HCT116 (cell line): Measurements from ENCODE around the gene CTXN1. TPM values are rescaled to one million over a fixed set of nuclear protein-coding genes. Genes with fewer than 3 reads are reported as not detected.

ENCODE experiments used
- ATAC-seq: fragments of 200-7000 bp; cut with Tn5 transposase; 2 replicates; pipeline ENCODE4 v1.9.1; 2020; ENCODE audit warnings: mild to moderate bottlenecking, moderate library complexity
- BruUV-seq: library from RNA; stranded (reverse); fragments of 400-500 nt; replicated peaks from 2 replicates; lab custom pipeline; 2021; lab: Mats Ljungman, UMichigan
- CTCF ChIA-PET: fragments of 300-600 bp; sonication (Branson Sonifier 250); formaldehyde crosslinking; loops from one replicate; lab custom pipeline; 2021; ENCODE audit warnings: antibody characterized with exemption; lab: Charles Lee
- POLR2A ChIA-PET: fragments of 300-600, 350-600 bp; sonication (Branson Sonifier 250); formaldehyde crosslinking; loops from one replicate; lab custom pipeline; 2021; ENCODE audit warnings: antibody characterized with exemption; lab: Charles Lee
- RAD21 ChIA-PET, 2 experiments: fragments of 300-600 bp; sonication (Branson Sonifier 250); formaldehyde crosslinking; loops; one replicate each; lab custom pipeline; 2023; ENCODE audit warnings: low total read pairs in 2 of 2; ENCODE audit not compliant: uncharacterized antibody in 2 of 2, unreplicated experiment in 2 of 2, low non-redundant PET in 1 of 2; lab: Charles Lee
- DNase-seq: peaks from one replicate; pipeline ENCODE4 v3.0.0-alpha.2; 2010; ENCODE audit warnings: low read depth, low spot score
- H2AFZ ChIP-seq: fragments of 200-600 bp; shearing (Covaris generic), sonication (generic); 2 replicates; pipeline ENCODE4 v1.6.1; 2017; ENCODE audit warnings: low read depth, mixed run types, mixed read lengths, antibody characterized with exemption, low read length; ENCODE audit not compliant: poor library complexity, severe bottlenecking
- H3K27ac ChIP-seq: 2 replicates; pipeline ENCODE4 v1.5.1; 2012; ENCODE audit warnings: low read depth, low read length
- H3K27me3 ChIP-seq: fragments of 200-600 bp; sonication (generic); 2 replicates; pipeline ENCODE4 v1.6.1; 2016; ENCODE audit warnings: mixed run types, low read length, mixed read lengths; ENCODE audit not compliant: insufficient read depth
- H3K36me3 ChIP-seq, 2 experiments: fragments of 200-500 bp in 1 of 2; fragments of 200-600 bp in 1 of 2; sonication (Bioruptor generic) in 1 of 2; sonication (generic) in 1 of 2; 2 replicates each; pipeline versions ENCODE4 v1.5.1 to v1.6.1; 2014 to 2016; ENCODE audit warnings: low read length in 2 of 2, inconsistent platforms in 1 of 2, mixed read lengths in 1 of 2, mixed run types in 1 of 2; ENCODE audit not compliant: insufficient read depth in 2 of 2, control insufficient read depth in 1 of 2
- H3K4me1 ChIP-seq, 2 experiments: fragments of 200-600 bp in 1 of 2; sonication (generic) in 1 of 2; 2 replicates each; pipeline versions ENCODE4 v1.5.1 to v1.6.1; 2012 to 2017; ENCODE audit warnings: low read length in 2 of 2, inconsistent platforms in 1 of 2, mild to moderate bottlenecking in 1 of 2, mixed read lengths in 1 of 2, mixed run types in 1 of 2, moderate library complexity in 1 of 2; ENCODE audit not compliant: insufficient read depth in 2 of 2, control insufficient read depth in 1 of 2
- H3K4me2 ChIP-seq: fragments of 200-600 bp; sonication (generic); 2 replicates; pipeline ENCODE4 v1.6.1; 2017; ENCODE audit warnings: mixed run types, low read length, mixed read lengths
- H3K4me3 ChIP-seq, 2 experiments: fragments of 200-600 bp in 1 of 2; sonication (generic) in 1 of 2; replicated peaks in 1 of 2; 2 replicates each; pipeline ENCODE4 v1.5.1; 2011 to 2016; ENCODE audit warnings: low read length in 2 of 2, control low read depth in 1 of 2, low read depth in 1 of 2, mild to moderate bottlenecking in 1 of 2, mixed read lengths in 1 of 2, mixed run types in 1 of 2
- H3K79me2 ChIP-seq: fragments of 200-600 bp; sonication (generic); 2 replicates; pipeline ENCODE4 v1.6.1; 2017; ENCODE audit warnings: mild to moderate bottlenecking, mixed run types, low read length, moderate library complexity, mixed read lengths; ENCODE audit not compliant: insufficient read depth
- H3K9ac ChIP-seq: fragments of 200-600 bp; sonication (generic); 2 replicates; pipeline ENCODE4 v1.6.1; 2016; ENCODE audit warnings: low read length, mixed read lengths
- H3K9me2 ChIP-seq: fragments of 200-600 bp; sonication (generic), shearing (Covaris generic); 2 replicates; pipeline ENCODE4 v1.6.1; 2017; ENCODE audit warnings: mixed run types, mild to moderate bottlenecking, moderate library complexity; ENCODE audit not compliant: insufficient read depth
- H3K9me3 ChIP-seq, 2 experiments: fragments of 200-500 bp in 1 of 2; fragments of 200-600 bp in 1 of 2; sonication (Bioruptor generic) in 1 of 2; sonication (generic) in 1 of 2; 2 replicates each; pipeline ENCODE4 v1.6.1; 2014 to 2017; ENCODE audit warnings: low read length in 2 of 2, mixed read lengths in 2 of 2, inconsistent platforms in 1 of 2, low read depth in 1 of 2, mild to moderate bottlenecking in 1 of 2, mixed run types in 1 of 2, moderate library complexity in 1 of 2; ENCODE audit not compliant: control insufficient read depth in 1 of 2, insufficient read depth in 1 of 2
- H4K20me1 ChIP-seq: fragments of 200-600 bp; sonication (generic), shearing (Covaris generic); 2 replicates; pipeline ENCODE4 v1.6.1; 2017; ENCODE audit warnings: mixed run types, mild to moderate bottlenecking, moderate library complexity; ENCODE audit not compliant: insufficient read depth
- CTCF ChIP-seq, 3 experiments: fragments of 200-600 bp in 1 of 3; sonication (generic) in 1 of 3; IDR thresholded peaks in 2 of 3; conservative IDR thresholded peaks in 1 of 3; 2 replicates each; pipeline ENCODE4 v1.5.1; 2012 to 2017; ENCODE audit warnings: low read depth in 2 of 3, low read length in 2 of 3, antibody characterized with exemption in 1 of 3, borderline replicate concordance in 1 of 3, control low read depth in 1 of 3, mild to moderate bottlenecking in 1 of 3, mixed read lengths in 1 of 3, mixed run types in 1 of 3, moderate library complexity in 1 of 3; ENCODE audit not compliant: insufficient read depth in 1 of 3
- ELF1 ChIP-seq: IDR thresholded peaks from 2 replicates; pipeline ENCODE4 v1.6.1; 2012; ENCODE audit warnings: low read depth, borderline replicate concordance
- EZH2 ChIP-seq: fragments of 200-600 bp; sonication (generic); IDR thresholded peaks from 2 replicates; pipeline ENCODE4 v1.6.1; 2017; ENCODE audit warnings: antibody characterized with exemption, mixed run types
- MAX ChIP-seq: IDR thresholded peaks from 2 replicates; pipeline ENCODE4 v1.6.1; 2012
- POLR2AphosphoS5 ChIP-seq: IDR thresholded peaks from 2 replicates; pipeline ENCODE4 v1.6.1; 2011; ENCODE audit warnings: mild to moderate bottlenecking, low read depth, low read length, moderate library complexity
- TCF7L2 ChIP-seq: IDR thresholded peaks from 2 replicates; pipeline ENCODE4 v1.7.0; 2011; ENCODE audit warnings: borderline replicate concordance, inconsistent platforms; ENCODE audit not compliant: insufficient read depth, insufficient read length; ENCODE audit errors: extremely low read depth
- ZBTB33 ChIP-seq: IDR thresholded peaks from 2 replicates; pipeline ENCODE4 v1.6.1; 2011; ENCODE audit warnings: mild to moderate bottlenecking, low read length, moderate library complexity; ENCODE audit not compliant: insufficient replicate concordance; ENCODE audit errors: extremely low read depth
- ZFX ChIP-seq: fragments of 450-650 bp; IDR thresholded peaks from 2 replicates; pipeline ENCODE4 v1.6.1; 2017
- intact Hi-C: fragments of 100-400 bp; cut with micrococcal nuclease; formaldehyde crosslinking; loops from 2 replicates; pipeline ENCODE4 v1.10.0; 2022
- total RNA-seq: library from RNA; stranded (reverse); gene quantifications from one replicate; pipeline ENCODE4 v1.2.1, GENCODE V29; 2021; ENCODE audit not compliant: unreplicated experiment

CTXN1 gene
- total RNA-seq, 1 experiment from 2014 or later: 56.0 TPM

GRCh38 chr19:7916103-7916954 lies 9.6 kb downstream of the CTXN1 start:
- no peaks in the 10 kb centered on the region for H3K9me2 ChIP-seq
- H3K4me3 ChIP-seq: peak overlapping the region; percentile 66 to 74
- H3K9me3 ChIP-seq: no peaks in the 10 kb centered on the region
- RAD21 ChIA-PET: no interaction called here
- TF ChIP-seq ZFX: peak; percentile 82; the same call in 1 of the 2 replicates
- peak; percentile 29 for TF ChIP-seq TCF7L2
- TF ChIP-seq POLR2AphosphoS5: peak; percentile 6
- no peak for TF ChIP-seq ELF1
- no peak for TF ChIP-seq EZH2
- no peak for TF ChIP-seq ZBTB33
- TF ChIP-seq MAX: peak; percentile 72; the same call in 1 of the 2 replicates
- no peak for TF ChIP-seq CTCF (IDR thresholded peaks at IDR 0.05 in 2 of 3, conservative IDR thresholded peaks at IDR 0.05 in 1 of 3; ENCODE audit: borderline replicate concordance in 1 of 3, insufficient read depth in 1 of 3, low read depth in 2 of 3, low read length in 2 of 3)
- TF ChIP-seq, all 23 proteins: peak for 4
- ATAC-seq (peak; percentile 15), DNase-seq (no peak)
- peaks cover 3 to 6% of the 10 kb centered on the region in 2 experiments; a peak in 3 of 4 replicates for H3K36me3 ChIP-seq
- BruUV-seq: no TSS peak
- intact Hi-C loops: no loop called here
- H3K79me2 ChIP-seq: peaks cover 10% of the 10 kb centered on the region; the same call in 1 of the 2 replicates
- H3K27ac ChIP-seq: peak overlapping the region; percentile 89
- ChIA-PET CTCF (interaction anchor here (1.0 to 1.3 kb wide), 2 partner anchors 13 to 86 kb away, joined by 4 to 6 read pairs; partner anchors contain the start of gene MAP2K7), POLR2A (interaction anchor here (1.7 kb wide), 1 partner anchor 13 kb away, joined by 6 read pairs; the partner anchor contains the start of gene MAP2K7)
- peak overlapping the region; percentile 91 for H3K4me2 ChIP-seq
- no peaks in the 10 kb centered on the region for H3K27me3 ChIP-seq
- peak overlapping the region; percentile 89 for H3K9ac ChIP-seq
- H4K20me1 ChIP-seq: no peaks in the 10 kb centered on the region
- peaks cover 16 to 52% of the 10 kb centered on the region in 2 experiments; a peak in 3 of 4 replicates for H3K4me1 ChIP-seq
- H2AFZ ChIP-seq: peak overlapping the region; percentile 14
